Measurements from ENCODE around the gene TBC1D2.

- TF ChIP-seq EZH2 (IDR thresholded peaks at IDR 0.05; ENCODE audit: borderline replicate concordance, low read length) = no peak
- no peak for TF ChIP-seq CTCF (IDR thresholded peaks at IDR 0.05; ENCODE audit: low read length)
These were observed 62.0 kb downstream of the TBC1D2 start for GRCh38 chr9:98193336-98193944.
